SJCRH30 (cell line): ENCODE results near the gene CALB2. TPM values are rescaled to one million over a fixed set of nuclear protein-coding genes. Genes with fewer than 3 reads are reported as not detected.

Experiments used
- DNase-seq, 2 experiments: peaks; one replicate each; pipeline ENCODE4 v3.0.0-alpha.2; 2015 to 2020
- H3K27ac ChIP-seq: fragments of 250-450 bp; sonication (Bioruptor Pico); 2 replicates; pipeline ENCODE4 v1.5.1; 2020; ENCODE audit warnings: mild to moderate bottlenecking, moderate library complexity
- H3K27me3 ChIP-seq: fragments of 250-450 bp; sonication (Bioruptor Pico); 2 replicates; pipeline ENCODE4 v1.5.1; 2020; ENCODE audit warnings: mild to moderate bottlenecking, moderate library complexity
- H3K36me3 ChIP-seq: fragments of 250-450 bp; sonication (Bioruptor Pico); 2 replicates; pipeline ENCODE4 v1.5.1; 2020; ENCODE audit warnings: mild to moderate bottlenecking, moderate library complexity
- H3K4me1 ChIP-seq: fragments of 250-450 bp; sonication (Bioruptor Pico); 2 replicates; pipeline ENCODE4 v1.5.1; 2020; ENCODE audit warnings: mild to moderate bottlenecking, moderate library complexity
- H3K4me3 ChIP-seq: fragments of 250-450 bp; sonication (Bioruptor Pico); 2 replicates; pipeline ENCODE4 v1.5.1; 2020; ENCODE audit warnings: mild to moderate bottlenecking, moderate library complexity
- H3K9me3 ChIP-seq: fragments of 250-450 bp; sonication (Bioruptor Pico); replicated peaks from 2 replicates; pipeline ENCODE4 v1.5.1; 2020; ENCODE audit warnings: mild to moderate bottlenecking, moderate library complexity
- total RNA-seq: library from RNA; depleted of rRNA; stranded (reverse); fragments of >200 nt; shearing (Covaris generic); gene quantifications from 2 replicates; pipeline ENCODE4 v1.2.3, GENCODE V29; 2014

CALB2 gene
- total RNA-seq, 1 experiment from 2014 or later = not detected

- no peaks in the 10 kb centered on the region for H3K4me1 ChIP-seq
- no peak for DNase-seq
- no peaks in the 10 kb centered on the region for H3K27me3 ChIP-seq
- H3K27ac ChIP-seq = no peak overlapping the region
- H3K4me3 ChIP-seq = no peak overlapping the region
- H3K9me3 ChIP-seq = no peaks in the 10 kb centered on the region
- H3K36me3 ChIP-seq = no peaks in the 10 kb centered on the region
Measured at GRCh38 chr16:71423865-71424264, 65.3 kb downstream of the CALB2 start.

GRCh38 chr16:71424626-71425025, 66.1 kb downstream of the CALB2 start:
- H3K4me3 ChIP-seq = no peak overlapping the region
- no peaks in the 10 kb centered on the region for H3K9me3 ChIP-seq
- no peaks in the 10 kb centered on the region for H3K4me1 ChIP-seq
- H3K36me3 ChIP-seq = no peaks in the 10 kb centered on the region
- no peak for DNase-seq
- H3K27me3 ChIP-seq = no peaks in the 10 kb centered on the region
- no peak overlapping the region for H3K27ac ChIP-seq

GRCh38 chr16:71425746-71426068, 67.2 kb downstream of the CALB2 start:
- H3K36me3 ChIP-seq = no peaks in the 10 kb centered on the region
- H3K4me1 ChIP-seq = no peaks in the 10 kb centered on the region
- H3K9me3 ChIP-seq = no peaks in the 10 kb centered on the region
- no peak overlapping the region for H3K27ac ChIP-seq
- H3K4me3 ChIP-seq = no peak overlapping the region
- DNase-seq = no peak
- no peaks in the 10 kb centered on the region for H3K27me3 ChIP-seq

- Histone ChIP-seq H3K27ac (no peak overlapping the region), H3K27me3 (no peaks in the 10 kb centered on the region), H3K36me3 (no peaks in the 10 kb centered on the region), H3K9me3 (no peaks in the 10 kb centered on the region), H3K4me1 (no peaks in the 10 kb centered on the region), H3K4me3 (no peak overlapping the region)
- no peak for DNase-seq
Measured at GRCh38 chr16:71426069-71426879, 67.8 kb downstream of the CALB2 start.

GRCh38 chr16:71426880-71427615, 68.5 kb downstream of the CALB2 start:
- Histone ChIP-seq H3K4me1 (no peaks in the 10 kb centered on the region), H3K36me3 (no peaks in the 10 kb centered on the region), H3K4me3 (no peak overlapping the region), H3K27ac (no peak overlapping the region), H3K9me3 (no peaks in the 10 kb centered on the region), H3K27me3 (no peaks in the 10 kb centered on the region)
- no peak for DNase-seq

- Histone ChIP-seq H3K27ac (no peak overlapping the region), H3K4me1 (no peaks in the 10 kb centered on the region), H3K4me3 (no peak overlapping the region), H3K9me3 (no peaks in the 10 kb centered on the region), H3K27me3 (no peaks in the 10 kb centered on the region), H3K36me3 (no peaks in the 10 kb centered on the region)
- DNase-seq = no peak
Measured at GRCh38 chr16:71428385-71428784, 69.9 kb downstream of the CALB2 start.

- Histone ChIP-seq H3K4me3 (no peak overlapping the region), H3K4me1 (no peaks in the 10 kb centered on the region), H3K27me3 (no peaks in the 10 kb centered on the region), H3K36me3 (no peaks in the 10 kb centered on the region), H3K9me3 (no peaks in the 10 kb centered on the region), H3K27ac (no peak overlapping the region)
- DNase-seq = no peak
Measured at GRCh38 chr16:71428883-71429282, 70.4 kb downstream of the CALB2 start.

- no peak for DNase-seq
- Histone ChIP-seq H3K9me3 (no peaks in the 10 kb centered on the region), H3K4me3 (no peak overlapping the region), H3K27ac (no peak overlapping the region), H3K36me3 (no peaks in the 10 kb centered on the region), H3K27me3 (no peaks in the 10 kb centered on the region), H3K4me1 (no peaks in the 10 kb centered on the region)
Measured at GRCh38 chr16:71429581-71429980, 71.1 kb downstream of the CALB2 start.

- Histone ChIP-seq H3K9me3 (no peaks in the 10 kb centered on the region), H3K4me3 (no peak overlapping the region)
- no peak for DNase-seq
Measured at GRCh38 chr16:71430744-71431143, 72.2 kb downstream of the CALB2 start.

GRCh38 chr16:71431176-71431575, 72.7 kb downstream of the CALB2 start:
- Histone ChIP-seq H3K9me3 (no peaks in the 10 kb centered on the region), H3K36me3 (no peaks in the 10 kb centered on the region), H3K27me3 (no peaks in the 10 kb centered on the region), H3K4me3 (no peak overlapping the region), H3K27ac (no peak overlapping the region), H3K4me1 (no peaks in the 10 kb centered on the region)
- DNase-seq = no peak

More at GRCh38 chr16:71430744-71431143, 72.2 kb downstream of the CALB2 start:
- Histone ChIP-seq H3K27ac (no peak overlapping the region), H3K36me3 (no peaks in the 10 kb centered on the region), H3K4me1 (no peaks in the 10 kb centered on the region), H3K27me3 (no peaks in the 10 kb centered on the region)

GRCh38 chr16:71431991-71432390, 73.5 kb downstream of the CALB2 start:
- H3K4me1 ChIP-seq = no peaks in the 10 kb centered on the region
- H3K27me3 ChIP-seq = no peaks in the 10 kb centered on the region
- DNase-seq = no peak
- H3K27ac ChIP-seq = no peak overlapping the region
- H3K4me3 ChIP-seq = no peak overlapping the region
- no peaks in the 10 kb centered on the region for H3K9me3 ChIP-seq
- no peaks in the 10 kb centered on the region for H3K36me3 ChIP-seq

- DNase-seq = no peak
- Histone ChIP-seq H3K27me3 (no peaks in the 10 kb centered on the region), H3K4me3 (no peak overlapping the region), H3K4me1 (no peaks in the 10 kb centered on the region), H3K36me3 (no peaks in the 10 kb centered on the region), H3K9me3 (no peaks in the 10 kb centered on the region), H3K27ac (no peak overlapping the region)
Measured at GRCh38 chr16:71432906-71433305, 74.4 kb downstream of the CALB2 start.

- no peaks in the 10 kb centered on the region for H3K36me3 ChIP-seq
- no peaks in the 10 kb centered on the region for H3K4me1 ChIP-seq
- H3K9me3 ChIP-seq = no peaks in the 10 kb centered on the region
- no peak overlapping the region for H3K27ac ChIP-seq
- no peak for DNase-seq
- no peak overlapping the region for H3K4me3 ChIP-seq
- H3K27me3 ChIP-seq = no peaks in the 10 kb centered on the region
Measured at GRCh38 chr16:71436473-71436872, 78.0 kb downstream of the CALB2 start.

GRCh38 chr16:71439523-71439922, 81.0 kb downstream of the CALB2 start:
- no peaks in the 10 kb centered on the region for H3K9me3 ChIP-seq
- no peak overlapping the region for H3K4me3 ChIP-seq
- no peaks in the 10 kb centered on the region for H3K4me1 ChIP-seq
- no peaks in the 10 kb centered on the region for H3K36me3 ChIP-seq
- H3K27ac ChIP-seq = no peak overlapping the region
- DNase-seq = no peak
- no peaks in the 10 kb centered on the region for H3K27me3 ChIP-seq
